GM12878 (cell line): ENCODE measurements around the gene PRR13. TPM values are rescaled to one million over a fixed set of nuclear protein-coding genes. Genes with fewer than 3 reads are reported as not detected.

ENCODE experiments used
- CBX5 ChIP-seq: sonication (generic); IDR thresholded peaks from 2 replicates; pipeline ENCODE4 v1.6.1; 2016; ENCODE audit warnings: low read depth, moderate library complexity, mild to moderate bottlenecking, inconsistent platforms
- CHD1 ChIP-seq: IDR thresholded peaks from 2 replicates; pipeline ENCODE4 v1.6.1; 2012; ENCODE audit warnings: low read depth, low read length, improper control_type of control experiment
- CHD4 ChIP-seq: fragments of 200-600 bp; sonication (generic); IDR thresholded peaks from 2 replicates; pipeline ENCODE4 v1.6.1; 2016; ENCODE audit warnings: mild to moderate bottlenecking
- E2F8 ChIP-seq: fragments of 450-650 bp; IDR thresholded peaks from 2 replicates; pipeline ENCODE4 v1.6.1; 2018; ENCODE audit warnings: mild to moderate bottlenecking, low read depth, moderate library complexity; ENCODE audit not compliant: partially characterized antibody
- HDAC6 ChIP-seq: fragments of 200-600 bp; sonication (generic); IDR thresholded peaks from one replicate; pipeline ENCODE4 v1.8.0; 2017; ENCODE audit warnings: antibody characterized with exemption; ENCODE audit not compliant: unreplicated experiment
- HSF1 ChIP-seq: fragments of 150-350 bp; IDR thresholded peaks from 2 replicates; pipeline ENCODE4 v1.6.1; 2014; ENCODE audit warnings: mild to moderate bottlenecking, low read depth, low read length
- JUND ChIP-seq: IDR thresholded peaks from 2 replicates; pipeline ENCODE4 v1.6.1; 2012; ENCODE audit warnings: low read depth, mild to moderate bottlenecking, low read length, improper control_type of control experiment, moderate library complexity
- MTA3 ChIP-seq: IDR thresholded peaks from 2 replicates; pipeline ENCODE4 v1.6.1; 2012; ENCODE audit warnings: low read length, inconsistent platforms, borderline replicate concordance
- POLR2A ChIP-seq: IDR thresholded peaks from 2 replicates; pipeline ENCODE4 v1.6.1; 2011; ENCODE audit warnings: low read depth, mild to moderate bottlenecking, low read length
- RB1 ChIP-seq: fragments of 450-650 bp; formaldehyde crosslinking; IDR thresholded peaks from 2 replicates; pipeline ENCODE4 v1.6.1; 2017; ENCODE audit warnings: mild to moderate bottlenecking, borderline replicate concordance
- SKIL ChIP-seq: fragments of 450-650 bp; IDR thresholded peaks from 2 replicates; pipeline ENCODE4 v1.6.1; 2017; ENCODE audit warnings: mild to moderate bottlenecking, low read depth, inconsistent platforms; ENCODE audit not compliant: poor library complexity, severe bottlenecking
- SMC3 ChIP-seq: IDR thresholded peaks from 2 replicates; pipeline ENCODE4 v1.6.1; 2011; ENCODE audit warnings: low read length, improper control_type of control experiment, borderline replicate concordance
- SP1 ChIP-seq: IDR thresholded peaks from one replicate; pipeline ENCODE4 v1.6.1; 2011; ENCODE audit warnings: low read depth, low read length
- SPI1 ChIP-seq: IDR thresholded peaks from 2 replicates; pipeline ENCODE4 v1.6.1; 2011; ENCODE audit warnings: low read depth, mild to moderate bottlenecking, low read length, moderate library complexity, borderline replicate concordance; ENCODE audit not compliant: insufficient read depth
- SRF ChIP-seq, 2 experiments: IDR thresholded peaks; 2 replicates each; pipeline ENCODE4 v1.6.1; 2011; ENCODE audit warnings: low read depth in 2 of 2, low read length in 2 of 2, mild to moderate bottlenecking in 1 of 2, moderate library complexity in 1 of 2
- STAT3 ChIP-seq: IDR thresholded peaks from 2 replicates; pipeline ENCODE4 v1.6.1; 2011; ENCODE audit warnings: low read depth, low read length, improper control_type of control experiment
- SUZ12 ChIP-seq: fragments of 200-600 bp; sonication (generic); IDR thresholded peaks from one replicate; pipeline ENCODE4 v1.6.1; 2018; ENCODE audit warnings: antibody characterized with exemption, mild to moderate bottlenecking; ENCODE audit not compliant: unreplicated experiment
- TARDBP ChIP-seq: IDR thresholded peaks from 2 replicates; pipeline ENCODE4 v1.6.1; 2016; ENCODE audit warnings: borderline replicate concordance
- YBX1 ChIP-seq: fragments of 450-650 bp; IDR thresholded peaks from 2 replicates; pipeline ENCODE4 v1.6.1; 2016; ENCODE audit warnings: antibody characterized with exemption
- ZNF217 ChIP-seq: fragments of 450-650 bp; IDR thresholded peaks from 2 replicates; pipeline ENCODE4 v1.6.1; 2017; ENCODE audit warnings: antibody characterized with exemption, mild to moderate bottlenecking
- ZNF592 ChIP-seq: fragments of 450-650 bp; IDR thresholded peaks from 2 replicates; pipeline ENCODE4 v1.6.1; 2017; ENCODE audit warnings: mild to moderate bottlenecking, moderate library complexity
- polyA plus RNA-seq, 11 experiments: library from polyadenylated mRNA; depleted of rRNA in 4 of 11; unstranded in 6 of 11; stranded (reverse) in 5 of 11; fragments of >200 nt; fragmentation: Nextera tagmentation in 4 of 11; fragmentation: Illumina TruSeq in 1 of 11; extraction: Ambion mirVana in 4 of 11; extraction: Trizol in 1 of 11; gene quantifications; 1 replicate in 1 of 11; 2 replicates in 10 of 11; pipeline versions ENCODE4 v1.2.1 to v1.2.3, GENCODE V29; 2011 to 2016; ENCODE audit warnings: inconsistent platforms in 2 of 11, missing spikeins in 2 of 11, low read depth in 1 of 11
- total RNA-seq, 4 experiments: library from RNA; depleted of rRNA in 3 of 4; stranded (reverse); fragments of >200 nt in 3 of 4; fragmentation: Illumina TruSeq in 1 of 4; extraction: Trizol in 1 of 4; gene quantifications; 2 replicates each; pipeline versions ENCODE4 v1.2.1 to v1.2.3, GENCODE V29; 2013 to 2021

The PRR13 gene
- total and polyA plus RNA-seq, 10 of the 15 experiments (the other 5 are each of a cell fraction or from before 2014, with no cell fraction given): 94.2 to 462 (median 276) TPM

GRCh38 chr12:53441040-53441833 is at the start of gene PRR13 (continued):
- TF ChIP-seq SKIL (no peak), RB1 (no peak), SUZ12 (no peak), CHD1 (no peak), STAT3 (no peak), YBX1 (no peak), SP1 (peak; percentile 91), SRF (IDR thresholded peaks at IDR 0.05; ENCODE audit: low read depth in 2 of 2, low read length in 2 of 2) (no peak), SPI1 (no peak), POLR2A (peak; percentile 97), E2F8 (no peak), SMC3 (no peak), TARDBP (no peak), HSF1 (no peak), JUND (no peak), MTA3 (no peak), ZNF217 (no peak), CBX5 (no peak), ZNF592 (no peak), CHD4 (no peak), HDAC6 (no peak)
